A549 (cell line): ENCODE data around the gene C10orf67. TPM values are rescaled to one million over a fixed set of nuclear protein-coding genes. Genes with fewer than 3 reads are reported as not detected.

ENCODE experiments used
- ATAC-seq, 2 experiments: fragments of 200-7000 bp in 1 of 2; fragments of >200 bp in 1 of 2; cut with Nextera tagmentation in 1 of 2; cut with Tn5 transposase in 1 of 2; 3 replicates each; pipeline versions ENCODE4 v1.8.0 to v1.9.1; 2018 to 2020; ENCODE audit warnings: mild to moderate bottlenecking in 1 of 2, moderate library complexity in 1 of 2
- CTCF ChIA-PET: fragments of 300-600 bp; sonication (Branson Sonifier 250); formaldehyde crosslinking; extraction: SDS; loops from one replicate; lab custom pipeline; 2021; ENCODE audit warnings: antibody characterized with exemption, inconsistent platforms; lab: Yijun Ruan, JAX
- POLR2A ChIA-PET: fragments of 350-600 bp; formaldehyde crosslinking; extraction: SDS; loops from one replicate; lab custom pipeline; 2021; ENCODE audit warnings: antibody characterized with exemption, inconsistent platforms; lab: Yijun Ruan, JAX
- DNase-seq, 2 experiments: peaks; one replicate each; pipeline versions ENCODE4 v3.0.0 to v3.0.0-alpha.2; 2011 to 2016; ENCODE audit warnings: low read depth in 1 of 2, low spot score in 1 of 2
- FAIRE-seq: peaks from 2 replicates; lab custom pipeline; 2011; peaks lifted over from hg19 to GRCh38; lab: Jason Lieb, UNC
- H3K27ac ChIP-seq, 2 experiments: fragments of >200 bp; sonication (Bioruptor Twin); formaldehyde crosslinking; 3 replicates each; pipeline ENCODE4 v1.5.1; 2016 to 2017
- H3K4me1 ChIP-seq: fragments of >200 bp; sonication (Bioruptor Twin); formaldehyde crosslinking; 3 replicates; pipeline ENCODE4 v1.6.1; 2016
- H3K4me2 ChIP-seq: fragments of >200 bp; sonication (Bioruptor Twin); formaldehyde crosslinking; 3 replicates; pipeline ENCODE4 v1.6.1; 2016
- H3K4me3 ChIP-seq: fragments of >200 bp; sonication (Bioruptor Twin); formaldehyde crosslinking; 3 replicates; pipeline ENCODE4 v1.5.1; 2016
- H3K9me3 ChIP-seq: fragments of >200 bp; sonication (Bioruptor Twin); formaldehyde crosslinking; 3 replicates; pipeline ENCODE4 v1.6.1; 2016
- ATOH8 ChIP-seq: fragments of 250-450 bp; sonication (Bioruptor Pico); IDR thresholded peaks from 2 replicates; pipeline ENCODE4 v1.5.0; 2020; ENCODE audit warnings: low read depth, mild to moderate bottlenecking, moderate library complexity
- BHLHE40 ChIP-seq: IDR thresholded peaks from 2 replicates; pipeline ENCODE4 v1.6.1; 2012; ENCODE audit warnings: low read depth, low read length, inconsistent platforms
- CEBPB ChIP-seq, 2 experiments: fragments of >200 bp in 1 of 2; sonication (Bioruptor Twin) in 1 of 2; formaldehyde crosslinking in 1 of 2; IDR thresholded peaks; 2 replicates each; pipeline ENCODE4 v1.6.1; 2012 to 2016
- CHD2 ChIP-seq: fragments of 150-350 bp; IDR thresholded peaks from 2 replicates; pipeline ENCODE4 v1.6.1; 2014; ENCODE audit warnings: low read length; ENCODE audit not compliant: partially characterized antibody
- FOSB ChIP-seq: fragments of 250-450 bp; sonication (Bioruptor Pico); IDR thresholded peaks from 2 replicates; pipeline ENCODE4 v1.5.0; 2020; ENCODE audit warnings: mild to moderate bottlenecking, moderate library complexity
- GATA3 ChIP-seq: IDR thresholded peaks from 2 replicates; pipeline ENCODE4 v1.6.1; 2012; ENCODE audit warnings: borderline replicate concordance
- HDAC2 ChIP-seq: fragments of 200-600 bp; sonication (generic); IDR thresholded peaks from 2 replicates; pipeline ENCODE4 v1.6.1; 2016
- JUN ChIP-seq, 2 experiments: fragments of >200 bp; sonication (Bioruptor Twin); formaldehyde crosslinking; IDR thresholded peaks; 2 replicates in 1 of 2; 3 replicates in 1 of 2; pipeline ENCODE4 v1.6.1; 2016 to 2017
- JUNB ChIP-seq: fragments of >200 bp; sonication (Bioruptor Twin); formaldehyde crosslinking; IDR thresholded peaks from 2 replicates; pipeline ENCODE4 v1.6.1; 2016
- KDM1A ChIP-seq: fragments of 200-600 bp; sonication (generic); IDR thresholded peaks from 2 replicates; pipeline ENCODE4 v1.6.1; 2016; ENCODE audit warnings: low read depth, mild to moderate bottlenecking
- MAFK ChIP-seq: fragments of 450-650 bp; IDR thresholded peaks from 2 replicates; pipeline ENCODE4 v1.6.1; 2014; ENCODE audit not compliant: partially characterized antibody
- NFE2L2 ChIP-seq: fragments of 150-350 bp; conservative IDR thresholded peaks from 2 replicates; pipeline ENCODE4 v1.6.1; 2014; ENCODE audit warnings: low read length
- NR3C1 ChIP-seq: fragments of >200 bp; sonication (Bioruptor Twin); formaldehyde crosslinking; IDR thresholded peaks from 3 replicates; pipeline ENCODE4 v1.6.1; 2017
- PHF8 ChIP-seq: fragments of 200-600 bp; sonication (generic); IDR thresholded peaks from 2 replicates; pipeline ENCODE4 v1.6.1; 2016; ENCODE audit warnings: low read depth, mild to moderate bottlenecking, antibody characterized with exemption, moderate library complexity, borderline replicate concordance
- POLR2A ChIP-seq: IDR thresholded peaks from 2 replicates; pipeline ENCODE4 v1.6.1; 2012; ENCODE audit warnings: mild to moderate bottlenecking, low read length
- RARB ChIP-seq: fragments of 250-450 bp; sonication (Bioruptor Pico); IDR thresholded peaks from 2 replicates; pipeline ENCODE4 v1.8.0; 2021; ENCODE audit warnings: mild to moderate bottlenecking, moderate library complexity
- RCOR1 ChIP-seq: fragments of 150-350 bp; IDR thresholded peaks from 2 replicates; pipeline ENCODE4 v1.6.1; 2014; ENCODE audit warnings: antibody characterized with exemption, low read length, low read depth
- TFCP2L1 ChIP-seq: fragments of 250-450 bp; sonication (Bioruptor Pico); IDR thresholded peaks from 2 replicates; pipeline ENCODE4 v1.5.0; 2021; ENCODE audit warnings: mild to moderate bottlenecking
- USF2 ChIP-seq: fragments of 450-650 bp; IDR thresholded peaks from 2 replicates; pipeline ENCODE4 v1.6.1; 2014; ENCODE audit warnings: antibody characterized with exemption
- ZNF302 ChIP-seq: fragments of 250-450 bp; sonication (Bioruptor Pico); IDR thresholded peaks from 2 replicates; pipeline ENCODE4 v1.9.0; 2021; ENCODE audit warnings: inconsistent platforms, mild to moderate bottlenecking, moderate library complexity
- WGBS: methylation state at CpG from one replicate; pipeline ENCODE4 v1.1.6; 2017; ENCODE audit errors: missing lambda C conversion rate; 5-methylcytosine and 5-hydroxymethylcytosine counted together
- polyA plus RNA-seq, 4 experiments: library from polyadenylated mRNA; depleted of rRNA in 3 of 4; stranded (reverse); fragments of >200 nt; fragmentation: RNase III in 1 of 4; extraction: RNeasy Plus Mini Kit Qiagen cat#74134 plus additional on column Dnase treatment in 1 of 4; gene quantifications; 2 replicates in 3 of 4; 3 replicates in 1 of 4; pipeline ENCODE4 v1.2.3, GENCODE V29; 2011 to 2017
- TF ChIP-seq, protein P1 (sequence below): IDR thresholded peaks from 2 replicates; pipeline ENCODE4 v1.6.1; 2012
- TF ChIP-seq, protein P2 (sequence below): fragments of 200-600 bp; sonication (generic); IDR thresholded peaks from 2 replicates; pipeline ENCODE4 v1.6.1; 2016; ENCODE audit warnings: antibody characterized with exemption, mild to moderate bottlenecking, moderate library complexity

Gene C10orf67
- polyA plus RNA-seq, 2 of the 4 experiments (the other 2 are of a cell fraction): 0.06 to 0.09 TPM

DNA sequence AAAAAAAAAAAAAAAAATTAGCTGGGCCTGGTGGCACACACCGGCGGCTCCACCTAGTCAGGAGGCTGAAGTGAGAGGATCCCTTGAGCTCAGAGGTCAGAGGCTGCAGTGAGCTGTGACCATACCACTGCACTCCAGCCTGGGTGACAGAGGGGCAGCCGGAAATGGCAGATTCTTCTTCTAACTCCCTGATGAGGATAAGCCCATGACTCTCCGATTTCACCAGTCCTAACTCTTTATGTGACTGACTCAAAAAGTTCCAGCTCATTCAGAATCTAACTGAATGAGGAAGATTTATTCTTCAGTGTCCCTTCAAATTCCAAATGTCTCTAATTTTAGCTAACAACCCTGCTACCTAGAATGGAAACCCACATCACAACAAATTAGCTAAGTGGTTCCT is 4.2 kb downstream of the C10orf67 start:
- Histone ChIP-seq H3K9me3 (no peaks in the 10 kb centered on the region), H3K4me3 (no peak overlapping the region), H3K4me1 (no peaks in the 10 kb centered on the region), H3K4me2 (no peak overlapping the region)
- FAIRE-seq: no peak
- POLR2A ChIA-PET: no interaction called here
- no peak for ATAC-seq
- TF ChIP-seq PHF8: no peak
- TF ChIP-seq RARB (CRISPR knock-in tag): no peak
- no peak for TF ChIP-seq JUN (IDR thresholded peaks at IDR 0.05)
- no peak for TF ChIP-seq TFCP2L1 (CRISPR knock-in tag)
- no peak for TF ChIP-seq BHLHE40
- TF ChIP-seq KDM1A: no peak
- TF ChIP-seq, protein P1, sequence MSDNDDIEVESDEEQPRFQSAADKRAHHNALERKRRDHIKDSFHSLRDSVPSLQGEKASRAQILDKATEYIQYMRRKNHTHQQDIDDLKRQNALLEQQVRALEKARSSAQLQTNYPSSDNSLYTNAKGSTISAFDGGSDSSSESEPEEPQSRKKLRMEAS: no peak
- TF ChIP-seq ATOH8 (CRISPR knock-in tag): no peak
- no peak for TF ChIP-seq GATA3
- no peak for TF ChIP-seq USF2
- TF ChIP-seq CEBPB (IDR thresholded peaks at IDR 0.05): no peak
- TF ChIP-seq ZNF302 (CRISPR knock-in tag): no peak
- TF ChIP-seq RCOR1: no peak
- no peak for TF ChIP-seq POLR2A
- TF ChIP-seq FOSB (CRISPR knock-in tag): no peak
- TF ChIP-seq, all 56 proteins: peak for 0
- H3K27ac ChIP-seq: no peak overlapping the region
- no peak for DNase-seq
- CTCF ChIA-PET: interaction anchor here (0.5 to 1.3 kb wide), 4 partner anchors 8 to 62 kb away, joined by 3 to 4 read pairs (median 4); no protein-coding TSS in a partner anchor
- 63% methylated on average over 4 of the region's 4 CpGs for WGBS

GRCh38 chr10:23338886-23339285 is 5.7 kb downstream of the C10orf67 start:
- DNase-seq: no peak
- POLR2A ChIA-PET: no interaction called here

More at GRCh38 chr10:23338886-23339285, 5.7 kb downstream of the C10orf67 start:
- ATAC-seq (peak in 1 of 2 experiments; percentile 36; a peak in 1 of 6 replicates), FAIRE-seq (no peak)
- WGBS: 9% methylated on average over 1 of the region's 1 CpG
- Histone ChIP-seq H3K27ac (no peak overlapping the region), H3K4me3 (no peak overlapping the region), H3K9me3 (no peaks in the 10 kb centered on the region), H3K4me2 (no peak overlapping the region), H3K4me1 (no peaks in the 10 kb centered on the region)
- no peak for TF ChIP-seq NFE2L2
- no peak for TF ChIP-seq GATA3
- no peak for TF ChIP-seq CHD2
- TF ChIP-seq HDAC2: no peak
- no peak for TF ChIP-seq JUNB
- TF ChIP-seq, protein P2, sequence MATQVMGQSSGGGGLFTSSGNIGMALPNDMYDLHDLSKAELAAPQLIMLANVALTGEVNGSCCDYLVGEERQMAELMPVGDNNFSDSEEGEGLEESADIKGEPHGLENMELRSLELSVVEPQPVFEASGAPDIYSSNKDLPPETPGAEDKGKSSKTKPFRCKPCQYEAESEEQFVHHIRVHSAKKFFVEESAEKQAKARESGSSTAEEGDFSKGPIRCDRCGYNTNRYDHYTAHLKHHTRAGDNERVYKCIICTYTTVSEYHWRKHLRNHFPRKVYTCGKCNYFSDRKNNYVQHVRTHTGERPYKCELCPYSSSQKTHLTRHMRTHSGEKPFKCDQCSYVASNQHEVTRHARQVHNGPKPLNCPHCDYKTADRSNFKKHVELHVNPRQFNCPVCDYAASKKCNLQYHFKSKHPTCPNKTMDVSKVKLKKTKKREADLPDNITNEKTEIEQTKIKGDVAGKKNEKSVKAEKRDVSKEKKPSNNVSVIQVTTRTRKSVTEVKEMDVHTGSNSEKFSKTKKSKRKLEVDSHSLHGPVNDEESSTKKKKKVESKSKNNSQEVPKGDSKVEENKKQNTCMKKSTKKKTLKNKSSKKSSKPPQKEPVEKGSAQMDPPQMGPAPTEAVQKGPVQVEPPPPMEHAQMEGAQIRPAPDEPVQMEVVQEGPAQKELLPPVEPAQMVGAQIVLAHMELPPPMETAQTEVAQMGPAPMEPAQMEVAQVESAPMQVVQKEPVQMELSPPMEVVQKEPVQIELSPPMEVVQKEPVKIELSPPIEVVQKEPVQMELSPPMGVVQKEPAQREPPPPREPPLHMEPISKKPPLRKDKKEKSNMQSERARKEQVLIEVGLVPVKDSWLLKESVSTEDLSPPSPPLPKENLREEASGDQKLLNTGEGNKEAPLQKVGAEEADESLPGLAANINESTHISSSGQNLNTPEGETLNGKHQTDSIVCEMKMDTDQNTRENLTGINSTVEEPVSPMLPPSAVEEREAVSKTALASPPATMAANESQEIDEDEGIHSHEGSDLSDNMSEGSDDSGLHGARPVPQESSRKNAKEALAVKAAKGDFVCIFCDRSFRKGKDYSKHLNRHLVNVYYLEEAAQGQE: no peak
- no peak for TF ChIP-seq NR3C1
- no peak for TF ChIP-seq MAFK
- CTCF ChIA-PET: interaction anchor here (1.0 to 2.1 kb wide), 3 partner anchors 11 to 24 kb away, joined by 3 to 6 read pairs (median 5); no protein-coding TSS in a partner anchor
